Progenitor cell of endocrine pancreas (in vitro differentiated cells): ENCODE data around the gene KL. TPM values are rescaled to one million over a fixed set of nuclear protein-coding genes. Genes with fewer than 3 reads are reported as not detected.

Experiments used
- DNase-seq: peaks from one replicate; pipeline ENCODE4 v3.0.0; 2021; ENCODE audit warnings: low spot score; ENCODE audit not compliant: unreplicated experiment
- H3K27ac Mint-ChIP-seq: 2 replicates; pipeline ENCODE4 v1.8.0; 2021; ENCODE audit warnings: mild to moderate bottlenecking, moderate library complexity, mixed read lengths
- H3K27me3 Mint-ChIP-seq: 2 replicates; pipeline ENCODE4 v1.8.0; 2021; ENCODE audit warnings: mixed read lengths
- H3K36me3 Mint-ChIP-seq: 2 replicates; pipeline ENCODE4 v1.8.0; 2022; ENCODE audit warnings: mixed read lengths; ENCODE audit not compliant: insufficient read depth
- H3K4me1 Mint-ChIP-seq: 2 replicates; pipeline ENCODE4 v1.8.0; 2021; ENCODE audit warnings: low read depth, mixed read lengths
- H3K4me3 Mint-ChIP-seq: 2 replicates; pipeline ENCODE4 v1.8.0; 2021; ENCODE audit warnings: low read depth, mild to moderate bottlenecking, moderate library complexity, mixed read lengths
- H3K9me3 Mint-ChIP-seq: 2 replicates; pipeline ENCODE4 v1.8.0; 2021; ENCODE audit warnings: low read depth, mixed read lengths
- CTCF ChIP-seq: fragments of 200-600 bp; sonication (generic); IDR thresholded peaks from one replicate; pipeline ENCODE4 v1.5.0; 2021; ENCODE audit warnings: antibody characterized with exemption, mild to moderate bottlenecking; ENCODE audit not compliant: unreplicated experiment
- total RNA-seq: library from RNA; stranded (reverse); gene quantifications from 2 replicates; pipeline ENCODE4 v1.2.1, GENCODE V29; 2021

KL gene
- total RNA-seq, 1 donor from 2014 or later: 1.1 TPM

- Mint-ChIP-seq H3K27ac (no peak overlapping the region), H3K9me3 (peaks cover under 1% of the 10 kb centered on the region), H3K36me3 (peaks cover 4% of the 10 kb centered on the region)
Measured at GRCh38 chr13:33103457-33103856, 87.2 kb downstream of the KL start.

GRCh38 chr13:33105387-33106005, 89.3 kb downstream of the KL start:
- no peak for TF ChIP-seq CTCF

More at GRCh38 chr13:33103457-33103856, 87.2 kb downstream of the KL start:
- TF ChIP-seq CTCF: no peak
- peaks cover 5% of the 10 kb centered on the region for H3K27me3 Mint-ChIP-seq
- no peak for DNase-seq
- H3K4me3 Mint-ChIP-seq: no peak overlapping the region
- no peaks in the 10 kb centered on the region for H3K4me1 Mint-ChIP-seq

GRCh38 chr13:33106656-33107360, 90.6 kb downstream of the KL start:
- H3K27me3 Mint-ChIP-seq: peaks cover 3% of the 10 kb centered on the region
- TF ChIP-seq CTCF: no peak
- H3K9me3 Mint-ChIP-seq: no peaks in the 10 kb centered on the region
- peaks cover 3% of the 10 kb centered on the region for H3K4me1 Mint-ChIP-seq
- H3K27ac Mint-ChIP-seq: no peak overlapping the region
- no peak for DNase-seq
- no peak overlapping the region for H3K4me3 Mint-ChIP-seq
- H3K36me3 Mint-ChIP-seq: peaks cover 5% of the 10 kb centered on the region

More at GRCh38 chr13:33105387-33106005, 89.3 kb downstream of the KL start:
- Mint-ChIP-seq H3K27me3 (peaks cover 3% of the 10 kb centered on the region), H3K9me3 (no peaks in the 10 kb centered on the region), H3K27ac (no peak overlapping the region), H3K4me1 (no peaks in the 10 kb centered on the region), H3K36me3 (peaks cover 4% of the 10 kb centered on the region), H3K4me3 (no peak overlapping the region)
- DNase-seq: no peak

GRCh38 chr13:33107361-33107760, 91.1 kb downstream of the KL start:
- Mint-ChIP-seq H3K4me1 (peaks cover 4% of the 10 kb centered on the region), H3K9me3 (no peaks in the 10 kb centered on the region), H3K27ac (no peak overlapping the region), H3K36me3 (peaks cover 6% of the 10 kb centered on the region), H3K4me3 (no peak overlapping the region), H3K27me3 (peaks cover 4% of the 10 kb centered on the region)
- DNase-seq: no peak
- no peak for TF ChIP-seq CTCF

- no peaks in the 10 kb centered on the region for H3K9me3 Mint-ChIP-seq
Measured at GRCh38 chr13:33108620-33109019, 92.4 kb downstream of the KL start.

More at GRCh38 chr13:33108620-33109019, 92.4 kb downstream of the KL start:
- no peak overlapping the region for H3K27ac Mint-ChIP-seq
- TF ChIP-seq CTCF: no peak
- peaks cover 6% of the 10 kb centered on the region for H3K4me1 Mint-ChIP-seq
- peaks cover 9% of the 10 kb centered on the region for H3K27me3 Mint-ChIP-seq
- no peak overlapping the region for H3K4me3 Mint-ChIP-seq
- no peak for DNase-seq
- H3K36me3 Mint-ChIP-seq: peaks cover 8% of the 10 kb centered on the region
